Measurements from ENCODE around the gene ETFA.
"Not testable (repeated sequence)": the region's sequence is repeated elsewhere in the genome, so short reads cannot be mapped to it uniquely, and the experiment has no call there.

The ETFA gene

GRCh38 chr15:76285241-76285825 lies 25.9 kb downstream of the ETFA start:
- in situ Hi-C loops (cut with HindIII; ENCODE audit: low sequenced_read_pairs), result no loop called here

- in situ Hi-C loops (cut with HindIII; ENCODE audit: low sequenced_read_pairs), result no loop called here
These were observed 28.8 kb downstream of the ETFA start for GRCh38 chr15:76282465-76282864.

GRCh38 chr15:76278651-76279050 lies 32.6 kb downstream of the ETFA start:
- in situ Hi-C loops (cut with HindIII; ENCODE audit: low sequenced_read_pairs), result no loop called here

GRCh38 chr15:76274821-76275220 lies 36.4 kb downstream of the ETFA start:
- in situ Hi-C loops (cut with HindIII; ENCODE audit: low sequenced_read_pairs), result no loop called here

DNA sequence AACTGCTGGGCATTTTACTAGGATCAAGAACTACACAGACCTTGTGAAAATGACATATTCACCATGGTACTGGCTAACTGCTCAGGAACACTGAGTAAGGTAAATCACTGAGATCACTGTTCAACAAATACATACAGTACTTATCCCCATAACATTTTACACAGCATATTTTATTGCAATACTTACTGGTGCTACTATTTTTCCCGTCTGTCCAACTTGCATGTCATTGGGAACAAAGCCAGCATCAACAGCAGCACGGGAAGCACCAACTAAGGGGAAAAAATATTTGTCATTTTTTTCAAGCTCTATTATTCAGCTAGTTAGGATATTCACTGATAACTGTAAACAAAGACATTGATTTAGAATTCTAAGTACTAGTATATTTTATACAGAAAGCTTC lies 37.0 kb downstream of the ETFA start:
- in situ Hi-C loops (cut with HindIII; ENCODE audit: low sequenced_read_pairs), result no loop called here

GRCh38 chr15:76270876-76271275 lies 40.4 kb downstream of the ETFA start:
- in situ Hi-C loops (cut with HindIII; ENCODE audit: low sequenced_read_pairs), result no loop called here

DNA sequence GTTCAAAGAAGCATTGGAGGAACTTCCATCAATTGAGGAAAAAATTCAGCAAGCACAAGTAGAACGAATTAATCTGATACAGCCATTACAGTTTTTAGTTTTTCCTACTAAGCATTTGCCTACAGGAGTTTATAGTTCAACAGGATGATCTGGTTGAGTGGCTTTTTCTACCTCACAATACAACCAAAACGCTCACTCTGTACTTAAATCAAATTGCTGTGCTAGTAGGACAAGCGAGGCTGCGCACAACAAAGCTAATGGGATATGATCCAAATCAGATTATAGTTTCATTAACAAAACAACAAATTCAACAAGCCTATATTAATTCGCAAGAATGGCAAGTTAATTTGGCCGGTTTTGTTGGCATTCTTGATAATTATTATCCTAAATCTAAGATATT lies 44.2 kb downstream of the ETFA start:
- in situ Hi-C loops (cut with HindIII; ENCODE audit: low sequenced_read_pairs), result no loop called here

DNA sequence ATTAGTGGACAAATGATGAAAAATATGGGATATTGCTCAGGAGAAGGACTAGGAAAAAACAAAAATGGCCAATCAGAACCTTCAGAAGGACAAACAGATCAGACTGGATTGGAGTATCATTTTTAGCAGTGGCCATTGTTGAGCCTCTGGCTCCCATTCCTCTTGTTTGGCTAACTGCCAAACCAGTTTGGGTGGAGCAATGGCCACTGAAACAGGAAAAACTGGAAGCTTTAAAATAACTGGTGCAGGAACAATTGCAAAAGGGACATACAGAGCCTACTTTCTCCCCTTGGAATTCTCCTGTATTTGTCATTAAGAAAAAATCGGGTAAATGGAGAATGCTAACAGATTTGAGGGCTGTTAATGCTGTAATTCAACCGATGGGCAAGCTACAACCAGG lies 45.5 kb downstream of the ETFA start:
- in situ Hi-C loops (cut with HindIII; ENCODE audit: low sequenced_read_pairs), result not testable (repeated sequence)

- in situ Hi-C loops (cut with HindIII; ENCODE audit: low sequenced_read_pairs), result no loop called here
These were observed 50.9 kb downstream of the ETFA start for GRCh38 chr15:76260246-76260938.

DNA sequence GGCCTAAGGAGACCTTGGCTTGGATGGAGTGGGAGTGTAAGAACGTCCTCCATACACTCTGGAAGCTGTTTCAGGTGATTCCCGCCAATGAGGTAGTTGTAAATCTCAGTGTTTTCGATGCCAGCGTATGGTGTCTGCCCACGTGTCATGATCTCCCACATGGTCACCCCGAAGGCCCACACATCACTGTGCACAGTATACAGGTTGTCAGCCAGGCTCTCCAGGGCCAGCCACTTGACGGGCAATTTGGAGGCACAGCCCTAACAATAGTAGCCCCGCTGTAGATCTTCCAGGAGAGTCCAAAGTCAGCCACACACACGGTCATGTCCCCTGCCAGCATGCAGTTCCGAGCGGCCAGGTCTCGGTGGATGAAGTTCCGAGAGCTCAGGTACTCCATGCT lies 51.9 kb downstream of the ETFA start:
- in situ Hi-C loops (cut with HindIII; ENCODE audit: low sequenced_read_pairs), result no loop called here

DNA sequence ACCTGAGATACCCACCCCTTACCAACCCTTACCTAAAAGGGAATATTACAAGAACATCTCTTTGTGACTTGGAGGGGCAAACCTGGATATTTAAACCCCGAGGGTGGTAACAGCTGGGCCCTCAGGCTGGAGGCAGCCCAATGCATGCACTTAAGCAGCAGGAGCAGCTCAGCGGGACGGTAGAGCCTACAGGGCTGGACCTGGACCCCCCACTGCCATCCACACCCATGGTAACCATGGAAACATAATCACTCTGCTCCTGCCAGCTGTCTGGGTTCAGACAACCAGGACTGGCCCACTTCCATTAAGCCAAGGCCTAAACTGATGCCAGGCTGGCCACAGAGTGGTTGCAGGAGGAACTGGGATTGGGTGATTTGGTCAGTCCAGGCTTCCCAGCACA lies 52.8 kb downstream of the ETFA start:
- in situ Hi-C loops (cut with HindIII; ENCODE audit: low sequenced_read_pairs), result no loop called here

DNA sequence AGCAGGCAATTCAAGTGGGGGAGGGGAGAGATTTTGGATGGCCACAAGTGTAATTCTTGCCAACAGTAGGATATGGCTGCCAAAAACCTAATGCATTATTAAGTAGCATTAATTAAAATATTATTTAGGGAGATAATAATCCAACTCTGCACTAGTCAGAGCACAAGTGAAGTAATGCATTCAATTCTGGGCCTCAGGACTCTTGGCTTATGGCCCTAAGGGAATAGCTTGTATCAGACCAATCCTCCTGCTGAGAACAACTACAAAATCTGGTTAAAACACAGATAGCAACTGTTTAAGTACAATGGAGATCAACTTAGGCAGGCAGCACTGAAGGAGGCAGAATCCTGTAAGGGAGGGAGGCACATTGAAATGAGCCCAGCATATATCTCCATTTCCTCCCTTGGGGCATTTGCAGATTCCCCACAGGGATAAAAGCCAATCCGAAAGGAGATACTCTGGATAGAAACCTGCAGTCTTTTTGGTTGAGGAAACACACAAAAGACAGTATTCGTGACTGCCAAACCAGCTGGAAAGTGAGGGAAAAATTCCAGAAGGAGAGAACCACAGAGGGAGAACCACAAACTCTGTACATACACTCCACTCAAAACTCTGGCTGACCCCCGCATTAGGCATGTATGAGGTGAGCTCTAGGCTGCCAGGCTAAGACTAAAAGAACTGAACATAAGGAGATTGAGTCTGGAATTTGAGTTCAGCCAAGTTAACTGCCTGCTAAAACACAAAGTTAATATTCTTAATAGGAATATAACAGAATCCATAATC lies 57.4 kb downstream of the ETFA start:
- in situ Hi-C loops (cut with HindIII; ENCODE audit: low sequenced_read_pairs), result loop anchor here (5.0 kb wide), 1 partner anchor 83 kb away; the partner anchor contains the start of gene ISL2

DNA sequence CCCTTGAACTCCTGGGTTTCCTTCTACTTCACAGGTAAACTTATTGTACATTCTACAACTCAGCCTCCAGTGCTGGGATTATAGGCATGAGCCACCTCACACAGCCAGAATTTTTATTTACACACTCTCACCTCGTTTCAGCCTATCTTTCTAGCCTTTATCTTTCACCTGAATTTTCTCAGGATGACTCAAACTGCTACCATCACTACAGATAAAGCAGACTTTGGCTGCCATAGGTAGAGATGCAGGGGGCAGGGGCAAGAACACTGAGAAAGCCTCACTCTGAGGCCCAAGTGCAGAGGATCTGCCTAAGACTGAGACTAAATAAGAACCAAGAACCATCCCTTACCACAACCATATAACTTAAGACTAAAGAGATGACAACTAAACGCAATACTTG lies 59.0 kb downstream of the ETFA start:
- in situ Hi-C loops (cut with HindIII; ENCODE audit: low sequenced_read_pairs), result loop anchor here (5.0 kb wide), 1 partner anchor 85 kb away; the partner anchor contains the start of gene ISL2

- in situ Hi-C loops (cut with HindIII; ENCODE audit: low sequenced_read_pairs), result loop anchor here (5.0 kb wide), 1 partner anchor 86 kb away; the partner anchor contains the start of gene ISL2
These were observed 59.6 kb downstream of the ETFA start for GRCh38 chr15:76251717-76252116.

DNA sequence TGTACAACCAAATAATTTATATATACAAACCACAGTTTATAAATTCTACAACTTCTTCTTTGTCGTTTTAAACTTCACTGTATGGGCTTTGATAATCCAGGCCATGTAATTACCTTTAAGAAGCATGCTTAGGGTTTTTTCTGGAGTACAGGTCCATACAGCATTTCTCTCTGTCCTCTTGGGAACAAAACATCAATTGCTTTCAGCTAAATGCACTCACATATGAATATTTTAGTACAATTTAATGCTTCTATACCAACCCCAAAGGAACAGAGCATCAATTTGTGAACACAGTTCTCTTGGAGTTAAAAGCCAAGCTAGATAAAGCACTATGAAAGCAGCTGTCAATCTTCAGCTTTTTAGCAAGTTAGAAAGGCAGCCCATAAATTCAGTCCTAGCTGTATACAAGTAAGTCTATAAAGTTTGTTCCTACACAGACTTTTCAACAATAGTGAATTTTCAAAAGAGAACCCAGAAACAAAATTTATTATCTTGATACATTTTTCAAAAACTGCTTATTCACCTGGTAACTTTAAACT lies 66.1 kb downstream of the ETFA start:
- in situ Hi-C loops (cut with HindIII; ENCODE audit: low sequenced_read_pairs), result no loop called here

DNA sequence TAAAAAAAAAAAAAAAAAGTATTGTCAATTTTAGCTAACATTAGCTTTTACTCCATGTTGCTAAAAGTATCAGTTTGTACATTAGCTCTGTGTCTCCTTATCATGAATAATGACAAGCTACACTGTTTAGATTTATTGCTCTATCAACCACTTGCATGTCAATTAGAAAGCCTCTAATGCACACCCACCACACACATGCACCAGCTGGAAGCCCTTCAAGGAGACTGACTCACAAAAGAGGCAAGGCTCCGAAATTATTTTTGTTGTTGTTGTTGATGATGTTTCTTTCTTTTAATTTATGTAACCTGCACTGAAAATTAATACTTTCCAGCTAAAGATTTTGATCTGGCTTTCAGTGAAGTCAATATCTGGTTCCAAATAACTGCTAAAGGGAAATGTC lies 71.5 kb downstream of the ETFA start:
- in situ Hi-C loops (cut with HindIII; ENCODE audit: low sequenced_read_pairs), result no loop called here

GRCh38 chr15:76236350-76236749 lies 74.9 kb downstream of the ETFA start:
- in situ Hi-C loops (cut with HindIII; ENCODE audit: low sequenced_read_pairs), result no loop called here

GRCh38 chr15:76235186-76235826 lies 76.0 kb downstream of the ETFA start:
- in situ Hi-C loops (cut with HindIII; ENCODE audit: low sequenced_read_pairs), result no loop called here

GRCh38 chr15:76234337-76234889 lies 76.9 kb downstream of the ETFA start:
- in situ Hi-C loops (cut with HindIII; ENCODE audit: low sequenced_read_pairs), result no loop called here

GRCh38 chr15:76233921-76234320 lies 77.3 kb downstream of the ETFA start:
- in situ Hi-C loops (cut with HindIII; ENCODE audit: low sequenced_read_pairs), result no loop called here

GRCh38 chr15:76229266-76229665 lies 82.0 kb downstream of the ETFA start:
- in situ Hi-C loops (cut with HindIII; ENCODE audit: low sequenced_read_pairs), result no loop called here

All from DLD1 (cell line).